Hematopoietic multipotent progenitor cell treated with erythropoietin and hydrocortisone succinate and interleukin-3 and kit ligand, for 4 days (in vitro differentiated cells): ENCODE data around the gene ATXN1.
"Not testable (repeated sequence)": the region's sequence is repeated elsewhere in the genome, so short reads cannot be mapped to it uniquely, and the experiment has no call there.

Experiments used
- DNase-seq: peaks from one replicate; pipeline ENCODE4 v3.0.0-alpha.2; 2015

Gene ATXN1

GRCh38 chr6:16634855-16635254, 126.4 kb downstream of the ATXN1 start:
- DNase-seq, result no peak

GRCh38 chr6:16633961-16634360, 127.3 kb downstream of the ATXN1 start:
- no peak for DNase-seq

GRCh38 chr6:16633465-16633864, 127.8 kb downstream of the ATXN1 start:
- no peak for DNase-seq

GRCh38 chr6:16632101-16632500, 129.2 kb downstream of the ATXN1 start:
- DNase-seq, result no peak

- DNase-seq, result no peak
These were observed 131.1 kb downstream of the ATXN1 start for GRCh38 chr6:16630026-16630643.

DNA sequence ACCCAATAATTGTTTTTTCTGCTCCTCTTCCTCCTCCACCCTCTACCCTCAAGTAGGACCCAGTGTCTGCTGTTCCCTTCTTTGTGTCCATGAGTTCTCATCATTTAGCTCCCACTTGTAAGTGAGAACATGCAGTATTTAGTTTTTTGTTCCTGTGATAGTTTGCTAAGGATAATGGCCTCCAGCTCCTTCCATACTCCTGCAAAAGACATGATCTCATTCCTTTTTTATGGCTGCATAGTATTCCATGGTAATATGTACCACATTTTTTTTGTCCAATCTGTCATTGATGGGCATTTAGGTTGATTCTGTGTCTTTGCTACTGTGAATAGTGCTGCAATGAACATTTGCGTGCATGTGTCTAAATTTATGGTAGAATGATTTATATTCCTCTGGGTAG, 132.7 kb downstream of the ATXN1 start:
- DNase-seq, result not testable (repeated sequence)

DNA sequence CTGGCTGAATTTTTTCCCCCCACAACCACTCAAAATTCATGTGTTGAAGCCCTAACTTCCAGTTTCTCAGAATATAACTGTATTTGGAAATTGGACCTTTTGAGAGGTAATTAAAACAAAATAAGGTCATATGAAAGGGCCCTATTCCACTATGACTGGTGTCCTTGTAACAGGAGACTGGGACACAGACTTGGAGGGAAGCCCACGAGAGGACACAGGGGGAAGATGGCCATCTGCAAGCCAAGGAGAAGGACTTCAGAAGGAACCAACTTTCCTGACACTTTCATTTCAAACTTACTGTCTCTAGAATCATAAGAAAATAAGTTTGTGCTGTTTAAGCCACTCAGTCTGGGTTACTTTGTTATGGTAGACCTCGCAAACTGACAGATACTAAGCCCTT, 134.6 kb downstream of the ATXN1 start:
- DNase-seq, result no peak

DNA sequence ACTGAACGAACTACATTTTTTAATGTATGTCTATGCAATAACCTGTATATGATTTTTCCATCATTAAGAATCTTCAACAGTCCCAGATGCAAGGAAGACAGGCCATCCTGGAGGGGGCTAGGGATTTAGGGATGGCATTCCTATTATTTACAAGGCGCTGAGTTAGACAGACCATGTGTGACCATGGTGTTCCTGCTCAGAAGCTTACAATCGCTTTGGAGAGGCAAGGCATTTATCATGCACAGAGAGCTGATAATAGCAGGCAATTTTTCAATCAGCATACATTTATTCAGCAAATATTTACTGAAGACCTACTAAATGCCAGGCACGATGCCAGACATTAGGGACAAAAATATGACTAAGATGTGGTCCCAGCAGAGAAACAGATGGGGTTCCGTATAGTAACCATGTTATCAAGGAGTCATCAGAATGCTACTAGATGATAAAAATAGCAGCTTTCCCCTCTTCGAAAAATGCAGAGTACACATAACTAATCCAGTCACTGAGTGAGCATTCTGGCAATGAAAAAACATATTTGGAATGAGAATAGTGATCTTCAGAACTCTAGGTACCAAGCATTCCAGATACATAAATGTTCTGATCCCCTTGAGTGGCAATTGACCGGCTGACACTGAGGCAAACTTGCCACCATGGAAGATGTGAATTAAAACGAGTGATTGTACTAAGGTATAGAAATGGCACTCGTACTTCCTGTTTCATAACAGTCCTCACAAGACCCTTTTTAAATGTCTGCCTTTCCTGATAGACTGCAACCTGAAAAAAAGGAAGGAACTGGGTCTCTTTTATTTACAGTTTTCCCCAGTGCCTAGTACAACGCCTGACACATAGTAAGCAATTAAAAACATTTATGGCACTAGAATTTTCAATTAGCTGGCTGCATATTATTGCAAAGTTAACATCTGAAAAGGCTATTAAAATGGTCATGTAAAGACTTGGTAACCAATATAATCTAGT, 135.7 kb downstream of the ATXN1 start:
- peak; percentile 66 for DNase-seq

- DNase-seq, result no peak
These were observed 136.5 kb downstream of the ATXN1 start for GRCh38 chr6:16624636-16625290.

- no peak for DNase-seq
These were observed 137.5 kb downstream of the ATXN1 start for GRCh38 chr6:16623731-16624130.

- peak; percentile 31 for DNase-seq
These were observed 138.1 kb downstream of the ATXN1 start for GRCh38 chr6:16623029-16623653.

DNA sequence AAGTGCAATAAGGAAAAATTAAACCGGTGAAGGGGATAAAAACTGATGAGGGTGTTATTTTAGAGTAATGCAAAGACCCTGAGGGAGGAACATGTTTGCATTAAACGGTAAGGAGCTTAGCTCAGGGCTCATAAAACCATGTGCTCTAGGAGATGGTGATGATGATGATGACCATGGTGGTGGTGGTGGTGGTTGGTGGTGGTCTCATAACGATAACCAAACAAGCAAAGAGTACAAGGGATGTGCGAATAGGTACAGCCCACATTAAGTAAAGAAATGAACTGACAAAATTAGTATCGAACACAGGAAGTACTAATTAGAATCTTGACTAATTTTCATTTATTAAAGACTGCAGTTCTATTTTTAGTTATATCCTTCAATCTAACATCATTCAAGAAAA, 139.1 kb downstream of the ATXN1 start:
- no peak for DNase-seq

GRCh38 chr6:16621002-16621401, 140.3 kb downstream of the ATXN1 start:
- no peak for DNase-seq

DNA sequence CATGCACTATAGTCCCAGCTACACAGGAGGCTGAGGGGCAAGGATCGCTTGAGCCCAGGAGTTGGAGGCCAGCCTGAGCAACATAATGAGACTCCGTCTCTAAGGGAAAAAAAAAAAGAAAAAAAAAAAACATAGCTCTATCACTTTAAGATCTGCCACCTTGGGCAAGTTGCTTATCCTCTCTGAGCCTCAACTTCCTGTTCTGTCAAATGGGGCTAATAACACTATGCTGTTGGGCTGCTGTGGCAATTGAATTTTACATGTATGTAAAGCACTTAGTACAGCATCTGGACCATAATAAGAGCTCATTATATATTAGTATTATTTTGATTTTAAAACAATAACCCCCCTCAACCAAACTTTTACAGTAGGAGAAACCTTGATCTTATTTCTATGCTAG, 141.5 kb downstream of the ATXN1 start:
- peak; percentile 36 for DNase-seq

- no peak for DNase-seq
These were observed 142.3 kb downstream of the ATXN1 start for GRCh38 chr6:16618962-16619361.

- not testable (repeated sequence) for DNase-seq
These were observed 146.0 kb downstream of the ATXN1 start for GRCh38 chr6:16615215-16615614.

GRCh38 chr6:16614143-16614542, 147.1 kb downstream of the ATXN1 start:
- not testable (repeated sequence) for DNase-seq

DNA sequence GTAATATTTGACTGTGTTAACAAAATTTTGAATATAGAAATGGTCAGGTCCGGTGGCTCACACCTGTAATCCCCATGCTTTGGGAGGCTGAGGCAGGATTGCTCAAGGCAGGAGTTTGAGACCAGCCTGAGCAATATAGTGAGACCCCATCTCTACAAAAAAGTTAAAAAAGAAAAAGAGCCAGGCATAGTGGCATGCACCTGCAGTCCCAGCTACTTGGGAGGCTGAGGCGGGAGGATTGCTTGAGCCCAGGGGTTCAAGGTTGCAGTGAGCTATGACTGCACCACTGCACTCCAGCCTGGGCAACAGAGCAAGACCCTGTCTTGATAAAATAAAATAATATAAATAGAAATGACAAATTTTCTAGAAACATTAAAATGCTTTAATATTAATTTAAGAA, 147.8 kb downstream of the ATXN1 start:
- DNase-seq, result not testable (repeated sequence)

- no peak for DNase-seq
These were observed 152.8 kb downstream of the ATXN1 start for GRCh38 chr6:16608444-16608843.

DNA sequence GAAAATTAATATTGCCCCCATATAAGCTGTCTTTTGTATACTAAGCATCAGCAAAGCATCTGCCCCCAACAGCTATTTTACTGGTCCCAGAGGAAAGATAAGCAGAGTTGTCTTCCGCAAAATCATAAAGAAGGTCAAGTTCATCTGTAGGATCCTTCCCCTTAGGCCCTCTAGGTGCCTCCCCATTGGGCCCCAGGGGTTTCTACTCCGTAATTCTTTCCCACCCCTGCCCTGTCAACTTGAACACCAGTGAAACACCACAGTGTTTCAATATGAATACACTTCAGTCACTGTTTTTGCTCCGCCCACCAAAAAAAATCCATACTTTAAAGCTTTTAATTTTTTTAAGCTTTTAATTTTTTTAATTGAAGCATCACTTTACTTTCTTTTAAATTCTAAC, 159.2 kb downstream of the ATXN1 start:
- no peak for DNase-seq

GRCh38 chr6:16600701-16601100, 160.6 kb downstream of the ATXN1 start:
- DNase-seq, result no peak

DNA sequence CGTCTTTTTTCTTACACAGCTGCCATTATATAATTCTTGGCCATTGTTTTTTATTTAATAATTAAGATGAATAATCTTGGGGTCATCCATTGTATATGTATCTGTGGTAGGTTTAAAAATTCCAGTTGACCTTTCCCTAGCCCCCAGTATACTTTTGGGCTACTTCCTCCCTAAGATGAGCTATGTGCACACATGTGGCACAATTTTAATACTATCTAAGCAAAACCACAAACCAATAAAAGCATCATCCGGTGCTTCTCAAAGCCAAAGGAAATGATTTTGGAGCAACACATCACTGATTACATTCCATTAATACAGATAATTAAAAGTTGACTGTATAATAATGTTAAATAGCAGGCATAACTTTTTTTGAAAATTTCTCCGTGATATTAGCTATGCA, 161.2 kb downstream of the ATXN1 start:
- peak; percentile 17 for DNase-seq
